SK-N-SH treated with all-trans-retinoic acid at 6 μM for 48 hours (cell line): Measurements from ENCODE around the gene RAD51B.

Experiments
- ARNTL ChIP-seq: fragments of 450-650 bp; formaldehyde crosslinking; IDR thresholded peaks from 2 replicates; pipeline ENCODE4 v1.5.0; 2020; ENCODE audit warnings: low read depth, mild to moderate bottlenecking, moderate library complexity, borderline replicate concordance
- CREB5 ChIP-seq: fragments of 250-450 bp; sonication (Bioruptor Pico); IDR thresholded peaks from 2 replicates; pipeline ENCODE4 v1.5.1; 2020; ENCODE audit warnings: low read depth, mild to moderate bottlenecking, moderate library complexity
- CSDC2 ChIP-seq: fragments of 250-450 bp; sonication (Bioruptor Pico); IDR thresholded peaks from 2 replicates; pipeline ENCODE4 v1.5.0; 2020; ENCODE audit warnings: mild to moderate bottlenecking, moderate library complexity
- CSRNP3 ChIP-seq: fragments of 250-450 bp; sonication (Bioruptor Pico); IDR thresholded peaks from 2 replicates; pipeline ENCODE4 v1.5.1; 2021; ENCODE audit warnings: mild to moderate bottlenecking, moderate library complexity
- ESRRG ChIP-seq: fragments of 250-450 bp; sonication (Bioruptor Pico); IDR thresholded peaks from 2 replicates; pipeline ENCODE4 v1.6.1; 2021; ENCODE audit warnings: mild to moderate bottlenecking
- ISL1 ChIP-seq: fragments of 250-450 bp; sonication (Bioruptor Pico); IDR thresholded peaks from 2 replicates; pipeline ENCODE4 v2.1.2; 2022; ENCODE audit warnings: mild to moderate bottlenecking, moderate library complexity
- OSR1 ChIP-seq: fragments of 250-450 bp; sonication (Bioruptor Pico); IDR thresholded peaks from 2 replicates; pipeline ENCODE4 v1.8.0; 2022; ENCODE audit warnings: moderate library complexity, mild to moderate bottlenecking, inconsistent platforms
- PATZ1 ChIP-seq: fragments of 250-450 bp; sonication (Bioruptor Pico); IDR thresholded peaks from 2 replicates; pipeline ENCODE4 v1.8.0; 2020; ENCODE audit warnings: mild to moderate bottlenecking, moderate library complexity, borderline replicate concordance
- RARB ChIP-seq: fragments of 250-450 bp; sonication (Bioruptor Pico); IDR thresholded peaks from 2 replicates; pipeline ENCODE4 v1.8.0; 2021; ENCODE audit warnings: mild to moderate bottlenecking, moderate library complexity
- SNAI2 ChIP-seq: fragments of 250-450 bp; sonication (Bioruptor Pico); IDR thresholded peaks from 2 replicates; pipeline ENCODE4 v1.5.0; 2020; ENCODE audit warnings: mild to moderate bottlenecking, moderate library complexity
- ZC3H10 ChIP-seq: fragments of 250-450 bp; sonication (Bioruptor Pico); IDR thresholded peaks from 2 replicates; pipeline ENCODE4 v1.5.1; 2021; ENCODE audit warnings: mild to moderate bottlenecking, moderate library complexity
- ZNF70 ChIP-seq: fragments of 450-650 bp; formaldehyde crosslinking; IDR thresholded peaks from 2 replicates; pipeline ENCODE4 v1.5.0; 2020; ENCODE audit warnings: mild to moderate bottlenecking, moderate library complexity
- ZNF8 ChIP-seq: fragments of 450-650 bp; formaldehyde crosslinking; IDR thresholded peaks from 2 replicates; pipeline ENCODE4 v1.5.0; 2020; ENCODE audit warnings: mild to moderate bottlenecking, moderate library complexity

GRCh38 chr14:68607081-68607866 lies 787.7 kb downstream of the RAD51B start:
- no peak for TF ChIP-seq ESRRG (CRISPR knock-in tag)
- no peak for TF ChIP-seq ZNF8 (CRISPR knock-in tag)
- no peak for TF ChIP-seq ZC3H10
- TF ChIP-seq CSDC2 (CRISPR knock-in tag), result no peak
- no peak for TF ChIP-seq ISL1 (CRISPR knock-in tag)
- TF ChIP-seq PATZ1 (CRISPR knock-in tag), result no peak
- no peak for TF ChIP-seq OSR1 (CRISPR knock-in tag)
- TF ChIP-seq ZNF70 (CRISPR knock-in tag), result no peak
- TF ChIP-seq SNAI2 (CRISPR knock-in tag), result no peak
- no peak for TF ChIP-seq CREB5 (CRISPR knock-in tag)
- TF ChIP-seq CSRNP3 (CRISPR knock-in tag), result no peak
- TF ChIP-seq RARB, result no peak
- no peak for TF ChIP-seq ARNTL
